NCI-H460 (cell line): Measurements from ENCODE around the gene MT1X. TPM values are rescaled to one million over a fixed set of nuclear protein-coding genes. Genes with fewer than 3 reads are reported as not detected.
"Not testable (repeated sequence)": the region's sequence is repeated elsewhere in the genome, so short reads cannot be mapped to it uniquely, and the experiment has no call there.

Experiments used
- DNase-seq: peaks from one replicate; pipeline ENCODE4 v3.0.0-alpha.2; 2016; ENCODE audit warnings: low read depth; ENCODE audit errors: extremely low read depth
- total RNA-seq: library from RNA; depleted of rRNA; stranded (reverse); fragments of >200 nt; shearing (Covaris generic); gene quantifications from 2 replicates; pipeline ENCODE4 v1.2.3, GENCODE V29; 2014

Gene MT1X
- total RNA-seq, 1 experiment from 2014 or later, result 5.6 TPM

GRCh38 chr16:56652600-56652999, 29.7 kb upstream of the MT1X start:
- DNase-seq, result no peak

- DNase-seq, result no peak
Measured at GRCh38 chr16:56653218-56653617, 29.1 kb upstream of the MT1X start.

- peak; percentile 59 for DNase-seq
Measured at GRCh38 chr16:56657555-56658326, 24.5 kb upstream of the MT1X start, which contains the start of gene MT1F. Gene MT1F, plus strand, starts transcription at chr16:56657959. Its CDS starts 100 bp downstream, at chr16:56658059.

- no peak for DNase-seq
Measured at GRCh38 chr16:56658327-56658875, 23.9 kb upstream of the MT1X start.

- DNase-seq, result no peak
Measured at GRCh38 chr16:56662357-56663354, 19.6 kb upstream of the MT1X start.

GRCh38 chr16:56664506-56664905, 17.8 kb upstream of the MT1X start:
- no peak for DNase-seq

- DNase-seq, result not testable (repeated sequence)
Measured at GRCh38 chr16:56665286-56666261, 16.7 kb upstream of the MT1X start.

- no peak for DNase-seq
Measured at GRCh38 chr16:56667581-56668571, 14.4 kb upstream of the MT1X start, which contains the start of gene MT1G. Gene MT1G, minus strand, starts transcription at chr16:56668065. Its CDS starts 72 bp downstream, at chr16:56667993.

GRCh38 chr16:56669005-56669839, 13.0 kb upstream of the MT1X start, which contains the start of gene MT1H:
Gene MT1H, plus strand, starts transcription at chr16:56669814. Its CDS starts 71 bp downstream, at chr16:56669885.
- no peak for DNase-seq

- DNase-seq, result no peak
Measured at GRCh38 chr16:56669840-56670619, 12.2 kb upstream of the MT1X start.

GRCh38 chr16:56670620-56670934, 11.7 kb upstream of the MT1X start:
- DNase-seq, result no peak

GRCh38 chr16:56671691-56672090, 10.6 kb upstream of the MT1X start:
- not testable (repeated sequence) for DNase-seq

- not testable (repeated sequence) for DNase-seq
Measured at GRCh38 chr16:56672171-56672570, 10.1 kb upstream of the MT1X start.

- DNase-seq, result no peak
Measured at GRCh38 chr16:56672761-56673536, 9.3 kb upstream of the MT1X start.

- DNase-seq, result peak; percentile 15
Measured at GRCh38 chr16:56673921-56674320, 8.3 kb upstream of the MT1X start.

GRCh38 chr16:56674570-56674969, 7.7 kb upstream of the MT1X start:
- DNase-seq, result not testable (repeated sequence)
